HepG2 (cell line): ENCODE measurements around the gene PSMC1. TPM values are rescaled to one million over a fixed set of nuclear protein-coding genes. Genes with fewer than 3 reads are reported as not detected.

ENCODE experiments used
- ATAC-seq: fragments of 200-7000 bp; cut with Tn5 transposase; 3 replicates; pipeline ENCODE4 v1.9.1; 2020; ENCODE audit warnings: mild to moderate bottlenecking, moderate library complexity
- BruUV-seq: library from RNA; stranded (reverse); fragments of 400-500 nt; replicated peaks from 2 replicates; lab custom pipeline; 2021; lab: Mats Ljungman, UMichigan
- CTCF ChIA-PET: fragments of 300-600 bp; formaldehyde crosslinking; extraction: SDS; loops from one replicate; lab custom pipeline; 2021; ENCODE audit warnings: low total read pairs, inconsistent platforms, low intra/inter-chr PET ratio; lab: Yijun Ruan, JAX
- POLR2A ChIA-PET: fragments of 350-600 bp; sonication (Branson Sonifier 250); formaldehyde crosslinking; loops from one replicate; lab custom pipeline; 2020; ENCODE audit warnings: antibody characterized with exemption, inconsistent platforms; lab: Yijun Ruan, JAX
- DNase-seq: peaks from one replicate; pipeline ENCODE4 v3.0.0-alpha.2; 2015; ENCODE audit warnings: low spot score
- FAIRE-seq: peaks from 3 replicates; lab custom pipeline; 2011; peaks lifted over from hg19 to GRCh38; lab: Jason Lieb, UNC
- H2AFZ ChIP-seq: one replicate; pipeline ENCODE4 v1.6.1; 2011; ENCODE audit warnings: low read length, inconsistent platforms
- H3K27ac ChIP-seq: fragments of 300-600 bp; 3 replicates; pipeline ENCODE4 v1.8.0; 2011; ENCODE audit warnings: mixed run types, mild to moderate bottlenecking, mixed read lengths, low read length, inconsistent platforms; ENCODE audit not compliant: insufficient read depth; ENCODE audit errors: extremely low read length
- H3K27me3 ChIP-seq, 2 experiments: fragments of 200-600 bp in 1 of 2; 2 replicates in 1 of 2; 3 replicates in 1 of 2; pipeline versions ENCODE4 v1.6.0 to v1.8.0; 2011; ENCODE audit warnings: low read length in 2 of 2, mild to moderate bottlenecking in 2 of 2, moderate library complexity in 2 of 2, inconsistent platforms in 1 of 2; ENCODE audit not compliant: insufficient read depth in 2 of 2, control insufficient read depth in 1 of 2
- H3K36me3 ChIP-seq, 2 experiments: fragments of 200-600 bp in 1 of 2; replicated peaks in 1 of 2; 2 replicates in 1 of 2; 3 replicates in 1 of 2; pipeline versions ENCODE4 v1.5.1 to v1.8.0; 2011; ENCODE audit warnings: low read length in 2 of 2, inconsistent platforms in 1 of 2; ENCODE audit not compliant: insufficient read depth in 2 of 2, control insufficient read depth in 1 of 2
- H3K4me1 ChIP-seq: 2 replicates; pipeline ENCODE4 v1.5.1; 2012; ENCODE audit warnings: low read length, inconsistent platforms; ENCODE audit not compliant: insufficient read depth
- H3K4me2 ChIP-seq: 2 replicates; pipeline ENCODE4 v1.6.0; 2011; ENCODE audit warnings: low read depth, low read length, inconsistent platforms
- H3K4me3 ChIP-seq, 3 experiments: fragments of 200-600 bp in 1 of 3; sonication (generic), shearing (Covaris generic) in 1 of 3; replicated peaks in 1 of 3; 2 replicates each; pipeline ENCODE4 v1.5.1; 2011 to 2016; ENCODE audit warnings: low read length in 3 of 3, inconsistent platforms in 2 of 3, low read depth in 2 of 3, mild to moderate bottlenecking in 2 of 3, control low read depth in 1 of 3, mixed read lengths in 1 of 3; ENCODE audit not compliant: insufficient read depth in 1 of 3
- H3K79me2 ChIP-seq: one replicate; pipeline ENCODE4 v1.6.1; 2011; ENCODE audit warnings: low read length, inconsistent platforms; ENCODE audit not compliant: insufficient read depth
- H3K9ac ChIP-seq: 2 replicates; pipeline ENCODE4 v1.6.0; 2011; ENCODE audit warnings: mild to moderate bottlenecking, low read depth, low read length, inconsistent platforms; ENCODE audit not compliant: insufficient read depth
- H3K9me3 ChIP-seq: 2 replicates; pipeline ENCODE4 v1.5.1; 2012; ENCODE audit warnings: mild to moderate bottlenecking, low read length
- H4K20me1 ChIP-seq: 2 replicates; pipeline ENCODE4 v1.6.0; 2011; ENCODE audit warnings: inconsistent platforms, mild to moderate bottlenecking, low read length, moderate library complexity; ENCODE audit not compliant: insufficient read depth
- AGO1 ChIP-seq: fragments of 200-400 bp; formaldehyde crosslinking; IDR thresholded peaks from 2 replicates; pipeline ENCODE4 v1.6.1; 2017; ENCODE audit warnings: mild to moderate bottlenecking, low read depth, low read length, moderate library complexity; ENCODE audit not compliant: poor library complexity, severe bottlenecking
- ATF1 ChIP-seq: IDR thresholded peaks from 2 replicates; pipeline ENCODE4 v1.6.1; 2016; ENCODE audit warnings: mild to moderate bottlenecking, control low read depth
- EED ChIP-seq: sonication (generic); formaldehyde crosslinking; IDR thresholded peaks from 2 replicates; pipeline ENCODE4 v1.5.0; 2020; ENCODE audit warnings: mild to moderate bottlenecking, missing genetic modification reagents
- MAFK ChIP-seq, 2 experiments: IDR thresholded peaks in 1 of 2; conservative IDR thresholded peaks in 1 of 2; 2 replicates each; pipeline ENCODE4 v1.6.1; 2011; ENCODE audit warnings: improper control_type of control experiment in 2 of 2, low read length in 2 of 2
- MED8 ChIP-seq: sonication (generic); formaldehyde crosslinking; IDR thresholded peaks from 2 replicates; pipeline ENCODE4 v1.8.1; 2023; ENCODE audit warnings: mild to moderate bottlenecking, missing genetic modification reagents; ENCODE audit not compliant: insufficient replicate concordance
- NR2F6 ChIP-seq, 2 experiments: IDR thresholded peaks; 2 replicates each; pipeline ENCODE4 v1.6.1; 2016; ENCODE audit warnings: antibody characterized with exemption in 1 of 2, mild to moderate bottlenecking in 1 of 2
- SP2 ChIP-seq: sonication (generic); formaldehyde crosslinking; IDR thresholded peaks from 2 replicates; pipeline ENCODE4 v1.5.1; 2020; ENCODE audit warnings: mild to moderate bottlenecking, missing genetic modification reagents
- ZNF629 ChIP-seq: sonication (generic); formaldehyde crosslinking; conservative IDR thresholded peaks from 2 replicates; pipeline ENCODE4 v1.5.0; 2020; ENCODE audit warnings: missing genetic modification reagents
- WGBS: methylation state at CpG from one replicate; pipeline ENCODE4 v1.1.6; 2017; ENCODE audit warnings: low lambda C conversion rate; 5-methylcytosine and 5-hydroxymethylcytosine counted together
- in situ Hi-C: cut with HindIII; loops from 2 replicates; pipeline ENCODE4 v1.10.0; 2017; ENCODE audit warnings: low pct_unique_long_range_greater_than_20kb; ENCODE audit not compliant: extremely low pct_ligation_motif_present
- intact Hi-C: fragments of 100-400 bp; cut with micrococcal nuclease; formaldehyde crosslinking; loops from one replicate; pipeline ENCODE4 v1.10.0; 2022; ENCODE audit not compliant: unreplicated experiment
- polyA plus RNA-seq, 8 experiments: library from polyadenylated mRNA; depleted of rRNA in 3 of 8; stranded (reverse) in 7 of 8; unstranded in 1 of 8; fragments of >200 nt; fragmentation: Illumina TruSeq in 4 of 8; extraction: Trizol in 4 of 8; gene quantifications; 2 replicates each; pipeline versions ENCODE4 v1.2.1 to v1.2.3, GENCODE V29; 2011 to 2016; ENCODE audit warnings: low read depth in 4 of 8, missing spikeins in 1 of 8, mixed read lengths in 1 of 8; ENCODE audit not compliant: insufficient read depth in 1 of 8
- total RNA-seq, 5 experiments: library from RNA; depleted of rRNA; stranded (reverse); fragments of >200 nt; fragmentation: Illumina TruSeq; extraction: Trizol; gene quantifications; 2 replicates each; pipeline ENCODE4 v1.2.3, GENCODE V29; 2016; ENCODE audit warnings: low read depth in 1 of 5
- TF ChIP-seq, protein P1 (sequence below): sonication (generic); formaldehyde crosslinking; IDR thresholded peaks from 2 replicates; pipeline ENCODE4 v1.4.0; 2020; ENCODE audit warnings: mild to moderate bottlenecking, missing genetic modification reagents
- TF ChIP-seq, protein P2 (sequence below): sonication (generic); formaldehyde crosslinking; IDR thresholded peaks from 2 replicates; pipeline ENCODE4 v1.4.0; 2020; ENCODE audit warnings: low read depth, mild to moderate bottlenecking, missing genetic modification reagents
- TF ChIP-seq, protein P3 (sequence below): sonication (generic); formaldehyde crosslinking; IDR thresholded peaks from 2 replicates; pipeline ENCODE4 v1.4.0; 2020; ENCODE audit warnings: mild to moderate bottlenecking, missing genetic modification reagents

The PSMC1 gene
- total and polyA plus RNA-seq, 2 of the 13 experiments (the other 11 are each of a cell fraction or from before 2014, with no cell fraction given), result 48.6 to 167 TPM

DNA sequence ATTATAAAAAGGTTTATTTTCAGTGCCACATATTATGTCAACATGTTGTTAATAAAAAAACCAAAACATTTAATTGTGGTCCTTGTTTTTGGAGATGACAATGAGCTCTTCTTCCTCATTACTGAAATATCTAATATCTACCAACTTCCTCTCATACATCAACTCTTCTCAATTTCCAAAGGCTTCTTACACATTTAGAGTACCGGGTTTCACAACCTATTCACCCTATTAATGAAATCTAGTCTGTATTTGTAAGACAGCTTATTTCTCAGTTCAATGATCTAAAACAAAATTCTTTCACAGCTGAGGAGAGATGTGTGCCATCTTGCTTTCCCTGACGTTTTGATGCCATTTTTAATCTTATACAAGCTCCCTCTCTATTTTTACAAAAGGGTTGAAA lies 60.9 kb downstream of the PSMC1 start (continued):
- TF ChIP-seq AGO1, result no peak
- TF ChIP-seq ATF1 (CRISPR knock-in tag), result no peak
- TF ChIP-seq, protein P1, sequence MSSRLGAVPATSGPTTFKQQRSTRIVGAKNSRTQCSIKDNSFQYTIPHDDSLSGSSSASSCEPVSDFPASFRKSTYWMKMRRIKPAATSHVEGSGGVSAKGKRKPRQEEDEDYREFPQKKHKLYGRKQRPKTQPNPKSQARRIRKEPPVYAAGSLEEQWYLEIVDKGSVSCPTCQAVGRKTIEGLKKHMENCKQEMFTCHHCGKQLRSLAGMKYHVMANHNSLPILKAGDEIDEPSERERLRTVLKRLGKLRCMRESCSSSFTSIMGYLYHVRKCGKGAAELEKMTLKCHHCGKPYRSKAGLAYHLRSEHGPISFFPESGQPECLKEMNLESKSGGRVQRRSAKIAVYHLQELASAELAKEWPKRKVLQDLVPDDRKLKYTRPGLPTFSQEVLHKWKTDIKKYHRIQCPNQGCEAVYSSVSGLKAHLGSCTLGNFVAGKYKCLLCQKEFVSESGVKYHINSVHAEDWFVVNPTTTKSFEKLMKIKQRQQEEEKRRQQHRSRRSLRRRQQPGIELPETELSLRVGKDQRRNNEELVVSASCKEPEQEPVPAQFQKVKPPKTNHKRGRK (CRISPR knock-in tag), result no peak
- no peak for TF ChIP-seq EED (CRISPR knock-in tag)
- TF ChIP-seq, protein P2, sequence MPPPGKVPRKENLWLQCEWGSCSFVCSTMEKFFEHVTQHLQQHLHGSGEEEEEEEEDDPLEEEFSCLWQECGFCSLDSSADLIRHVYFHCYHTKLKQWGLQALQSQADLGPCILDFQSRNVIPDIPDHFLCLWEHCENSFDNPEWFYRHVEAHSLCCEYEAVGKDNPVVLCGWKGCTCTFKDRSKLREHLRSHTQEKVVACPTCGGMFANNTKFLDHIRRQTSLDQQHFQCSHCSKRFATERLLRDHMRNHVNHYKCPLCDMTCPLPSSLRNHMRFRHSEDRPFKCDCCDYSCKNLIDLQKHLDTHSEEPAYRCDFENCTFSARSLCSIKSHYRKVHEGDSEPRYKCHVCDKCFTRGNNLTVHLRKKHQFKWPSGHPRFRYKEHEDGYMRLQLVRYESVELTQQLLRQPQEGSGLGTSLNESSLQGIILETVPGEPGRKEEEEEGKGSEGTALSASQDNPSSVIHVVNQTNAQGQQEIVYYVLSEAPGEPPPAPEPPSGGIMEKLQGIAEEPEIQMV, result no peak
- no peak for TF ChIP-seq ZNF629
- no peak for TF ChIP-seq MED8

DNA sequence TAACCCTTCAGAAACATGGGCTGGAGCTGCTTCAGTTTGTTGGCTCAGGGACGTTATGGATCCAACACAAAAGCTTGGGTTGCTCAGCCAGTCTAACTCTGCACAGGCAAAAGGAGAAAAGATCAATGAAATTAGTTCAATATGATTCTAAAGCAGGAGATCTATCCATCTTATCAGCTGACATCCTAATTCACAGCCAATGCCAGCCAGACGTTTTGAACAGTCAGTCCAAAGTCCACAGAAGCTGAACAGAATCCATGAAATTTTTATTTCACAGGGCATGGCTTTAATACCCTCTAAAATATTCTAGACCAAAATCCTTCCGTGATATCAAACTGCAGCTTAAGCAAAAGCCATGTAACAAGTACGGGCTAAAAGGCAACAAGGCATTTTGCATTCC lies 61.7 kb downstream of the PSMC1 start:
- in situ Hi-C loops, result no loop called here
- no peak for DNase-seq
- Histone ChIP-seq H3K9me3 (no peaks in the 10 kb centered on the region), H3K27me3 (no peaks in the 10 kb centered on the region), H3K9ac (no peak overlapping the region), H3K4me1 (no peaks in the 10 kb centered on the region), H3K4me3 (no peak overlapping the region), H3K36me3 (peaks cover 1 to 32% of the 10 kb centered on the region in 2 experiments), H2AFZ (no peak overlapping the region), H3K27ac (no peak overlapping the region), H3K4me2 (no peak overlapping the region), H4K20me1 (no peaks in the 10 kb centered on the region; the same call in 1 of the 2 replicates), H3K79me2 (peaks cover 13% of the 10 kb centered on the region)
- FAIRE-seq, result no peak
- WGBS, result 79% methylated on average over 4 of the region's 4 CpGs
- no TSS peak for BruUV-seq
- ATAC-seq, result no peak
- intact Hi-C loops, result no loop called here
- ChIA-PET POLR2A (interaction anchor here (1.3 kb wide), 1 partner anchor 64 kb away, joined by 3 read pairs; no protein-coding TSS in a partner anchor), CTCF (no interaction called here)
- 0 out of 4 replicates have a peak, but pooled peaks of 1 of the 2 experiments have one; percentile 35 for TF ChIP-seq MAFK (conservative IDR thresholded peaks at IDR 0.05 in 1 of 2, IDR thresholded peaks at IDR 0.05 in 1 of 2; ENCODE audit: low read length in 2 of 2)
- TF ChIP-seq, protein P3, sequence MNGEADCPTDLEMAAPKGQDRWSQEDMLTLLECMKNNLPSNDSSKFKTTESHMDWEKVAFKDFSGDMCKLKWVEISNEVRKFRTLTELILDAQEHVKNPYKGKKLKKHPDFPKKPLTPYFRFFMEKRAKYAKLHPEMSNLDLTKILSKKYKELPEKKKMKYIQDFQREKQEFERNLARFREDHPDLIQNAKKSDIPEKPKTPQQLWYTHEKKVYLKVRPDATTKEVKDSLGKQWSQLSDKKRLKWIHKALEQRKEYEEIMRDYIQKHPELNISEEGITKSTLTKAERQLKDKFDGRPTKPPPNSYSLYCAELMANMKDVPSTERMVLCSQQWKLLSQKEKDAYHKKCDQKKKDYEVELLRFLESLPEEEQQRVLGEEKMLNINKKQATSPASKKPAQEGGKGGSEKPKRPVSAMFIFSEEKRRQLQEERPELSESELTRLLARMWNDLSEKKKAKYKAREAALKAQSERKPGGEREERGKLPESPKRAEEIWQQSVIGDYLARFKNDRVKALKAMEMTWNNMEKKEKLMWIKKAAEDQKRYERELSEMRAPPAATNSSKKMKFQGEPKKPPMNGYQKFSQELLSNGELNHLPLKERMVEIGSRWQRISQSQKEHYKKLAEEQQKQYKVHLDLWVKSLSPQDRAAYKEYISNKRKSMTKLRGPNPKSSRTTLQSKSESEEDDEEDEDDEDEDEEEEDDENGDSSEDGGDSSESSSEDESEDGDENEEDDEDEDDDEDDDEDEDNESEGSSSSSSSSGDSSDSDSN (CRISPR knock-in tag), result no peak
- TF ChIP-seq SP2 (CRISPR knock-in tag), result no peak
- TF ChIP-seq NR2F6 (IDR thresholded peaks at IDR 0.05), result no peak
- TF ChIP-seq NR2F6 (CRISPR knock-in tag; IDR thresholded peaks at IDR 0.05), result no peak
